Parathyroid adenoma (tissue), 2 donors: ENCODE data around the gene DIAPH3.

Experiments used
- H2AFZ ChIP-seq: fragments of 300-600 bp; sonication (generic); one replicate; pipeline ENCODE4 v1.7.0; 2017; ENCODE audit warnings: antibody characterized with exemption, mild to moderate bottlenecking
- H3K27ac ChIP-seq: fragments of 300-600 bp; sonication (generic); one replicate; pipeline ENCODE4 v1.7.0; 2017
- H3K27me3 ChIP-seq: fragments of 300-600 bp; sonication (generic); one replicate; pipeline ENCODE4 v1.7.0; 2017; ENCODE audit warnings: low read length; ENCODE audit not compliant: control insufficient read depth, insufficient read depth
- H3K36me3 ChIP-seq: fragments of 300-600 bp; sonication (generic); one replicate; pipeline ENCODE4 v1.7.0; 2017; ENCODE audit warnings: low read length; ENCODE audit not compliant: control insufficient read depth, insufficient read depth
- H3K4me1 ChIP-seq: fragments of 300-600 bp; sonication (generic); one replicate; pipeline ENCODE4 v1.7.0; 2017; ENCODE audit warnings: control low read depth
- H3K4me2 ChIP-seq: fragments of 300-600 bp; sonication (generic); one replicate; pipeline ENCODE4 v1.7.0; 2017; ENCODE audit warnings: low read length
- H3K4me3 ChIP-seq: fragments of 300-600 bp; sonication (generic); one replicate; pipeline ENCODE4 v1.7.0; 2017; ENCODE audit warnings: low read depth, low read length
- H3K79me2 ChIP-seq: fragments of 300-600 bp; sonication (generic); one replicate; pipeline ENCODE4 v1.7.0; 2017; ENCODE audit warnings: control low read depth
- H3K9ac ChIP-seq: fragments of 300-600 bp; sonication (generic); one replicate; pipeline ENCODE4 v1.7.0; 2017; ENCODE audit warnings: mild to moderate bottlenecking
- H3K9me3 ChIP-seq: fragments of 300-600 bp; sonication (generic); one replicate; pipeline ENCODE4 v1.7.0; 2017; ENCODE audit warnings: low read length; ENCODE audit not compliant: control insufficient read depth
- CTCF ChIP-seq: fragments of 300-600 bp; sonication (generic); IDR thresholded peaks from one replicate; pipeline ENCODE4 v1.7.0; 2017; ENCODE audit warnings: antibody characterized with exemption, mild to moderate bottlenecking
- donor health status: primary hyperparathyroidism.

Gene DIAPH3

GRCh38 chr13:59948686-59949085 is 215.0 kb downstream of the DIAPH3 start:
- TF ChIP-seq CTCF: no peak

GRCh38 chr13:59946944-59947343 is 216.8 kb downstream of the DIAPH3 start:
- Histone ChIP-seq H3K79me2 (no peaks in the 10 kb centered on the region), H3K27me3 (no peaks in the 10 kb centered on the region), H2AFZ (no peak overlapping the region), H3K4me1 (no peaks in the 10 kb centered on the region), H3K9me3 (no peaks in the 10 kb centered on the region), H3K4me2 (no peak overlapping the region), H3K27ac (no peak overlapping the region), H3K9ac (no peak overlapping the region), H3K4me3 (no peak overlapping the region), H3K36me3 (no peaks in the 10 kb centered on the region)
- no peak for TF ChIP-seq CTCF

More at GRCh38 chr13:59948686-59949085, 215.0 kb downstream of the DIAPH3 start:
- H2AFZ ChIP-seq: no peak overlapping the region
- H3K27ac ChIP-seq: no peak overlapping the region
- H3K9me3 ChIP-seq: no peaks in the 10 kb centered on the region
- no peaks in the 10 kb centered on the region for H3K79me2 ChIP-seq
- no peaks in the 10 kb centered on the region for H3K27me3 ChIP-seq
- H3K4me1 ChIP-seq: no peaks in the 10 kb centered on the region
- H3K4me2 ChIP-seq: no peak overlapping the region
- H3K9ac ChIP-seq: no peak overlapping the region
- H3K4me3 ChIP-seq: no peak overlapping the region
- H3K36me3 ChIP-seq: no peaks in the 10 kb centered on the region

- H3K36me3 ChIP-seq: no peaks in the 10 kb centered on the region
- TF ChIP-seq CTCF: no peak
- no peak overlapping the region for H3K9ac ChIP-seq
Observed at GRCh38 chr13:59931621-59932020, 232.1 kb downstream of the DIAPH3 start.

GRCh38 chr13:59924256-59924655 is 239.5 kb downstream of the DIAPH3 start:
- H3K36me3 ChIP-seq: no peaks in the 10 kb centered on the region
- H3K4me2 ChIP-seq: no peak overlapping the region
- H3K4me3 ChIP-seq: no peak overlapping the region
- H3K9ac ChIP-seq: no peak overlapping the region
- H3K27me3 ChIP-seq: no peaks in the 10 kb centered on the region
- TF ChIP-seq CTCF: no peak
- no peak overlapping the region for H2AFZ ChIP-seq
- H3K4me1 ChIP-seq: no peaks in the 10 kb centered on the region
- H3K9me3 ChIP-seq: no peaks in the 10 kb centered on the region
- H3K79me2 ChIP-seq: no peaks in the 10 kb centered on the region
- no peak overlapping the region for H3K27ac ChIP-seq

More at GRCh38 chr13:59931621-59932020, 232.1 kb downstream of the DIAPH3 start:
- H3K4me1 ChIP-seq: no peaks in the 10 kb centered on the region
- no peaks in the 10 kb centered on the region for H3K79me2 ChIP-seq
- no peak overlapping the region for H3K4me2 ChIP-seq
- no peak overlapping the region for H3K4me3 ChIP-seq
- H3K9me3 ChIP-seq: no peaks in the 10 kb centered on the region
- H3K27ac ChIP-seq: no peak overlapping the region
- no peaks in the 10 kb centered on the region for H3K27me3 ChIP-seq
- no peak overlapping the region for H2AFZ ChIP-seq

GRCh38 chr13:59915252-59915651 is 248.5 kb downstream of the DIAPH3 start:
- no peak overlapping the region for H3K4me2 ChIP-seq
- no peaks in the 10 kb centered on the region for H3K27me3 ChIP-seq
- H3K9me3 ChIP-seq: no peaks in the 10 kb centered on the region
- H3K9ac ChIP-seq: no peak overlapping the region
- no peak overlapping the region for H2AFZ ChIP-seq
- H3K4me3 ChIP-seq: no peak overlapping the region
- no peak overlapping the region for H3K27ac ChIP-seq
- no peaks in the 10 kb centered on the region for H3K4me1 ChIP-seq
- no peak for TF ChIP-seq CTCF
- no peaks in the 10 kb centered on the region for H3K79me2 ChIP-seq
- no peaks in the 10 kb centered on the region for H3K36me3 ChIP-seq
